Body of pancreas (tissue), 4 donors: ENCODE data around the gene CAMK2G. TPM values are rescaled to one million over a fixed set of nuclear protein-coding genes. Genes with fewer than 3 reads are reported as not detected.

Source experiments
- ATAC-seq: fragments of 150-250 bp; one replicate; pipeline ENCODE4 v1.9.1; 2016
- DNase-seq, 4 donors: peaks; one replicate each; pipeline ENCODE4 v3.0.0-alpha.2; 2019
- H3K27ac ChIP-seq, 4 donors: fragments of 200-600 bp; sonication (generic); 1 replicate in 3 of 4; 2 replicates in 1 of 4; pipeline versions ENCODE4 v1.5.1 to v1.6.1; 2016 to 2019; ENCODE audit warnings: mild to moderate bottlenecking in 1 of 4, mixed read lengths in 1 of 4, moderate library complexity in 1 of 4
- H3K27me3 ChIP-seq, 2 donors: fragments of 200-600 bp; sonication (generic); one replicate each; pipeline ENCODE4 v1.6.0; 2016; ENCODE audit warnings: mild to moderate bottlenecking in 1 of 2
- H3K36me3 ChIP-seq, 2 donors: fragments of 200-600 bp; sonication (generic); replicated peaks in 1 of 2; 2 replicates each; pipeline ENCODE4 v1.5.1; 2016; ENCODE audit warnings: low read depth in 2 of 2; ENCODE audit not compliant: insufficient read depth in 1 of 2
- H3K4me1 ChIP-seq: fragments of 200-600 bp; sonication (generic); one replicate; pipeline ENCODE4 v1.6.0; 2016
- H3K4me3 ChIP-seq, 2 donors: fragments of 200-600 bp; sonication (generic); 1 replicate in 1 of 2; 2 replicates in 1 of 2; pipeline ENCODE4 v1.5.1; 2016 to 2019
- H3K9me3 ChIP-seq, 3 donors: fragments of 200-600 bp; sonication (generic); 1 replicate in 2 of 3; 2 replicates in 1 of 3; pipeline ENCODE4 v1.5.1; 2016
- POLR2A ChIP-seq, 3 donors: fragments of 450-650 bp; IDR thresholded peaks; one replicate each; pipeline ENCODE4 v1.6.1; 2016; ENCODE audit warnings: antibody characterized with exemption in 3 of 3, mild to moderate bottlenecking in 2 of 3
- WGBS, 2 donors: methylation state at CpG; one replicate each; pipeline ENCODE4 v1.1.5; 2017; 5-methylcytosine and 5-hydroxymethylcytosine counted together
- intact Hi-C: fragments of 100-400 bp; cut with DNase I; formaldehyde crosslinking; loops from one replicate; pipeline ENCODE4 v1.15.1; 2023
- total RNA-seq, 2 donors: library from RNA; depleted of rRNA; stranded (reverse); fragments of >200 nt; gene quantifications; one replicate each; pipeline ENCODE4 v1.1.0, GENCODE V29; 2016
- TF ChIP-seq, protein P1 (sequence below), 7 experiments: fragments of 450-650 bp in 4 of 7; fragments of 200-600 bp in 3 of 7; sonication (generic) in 3 of 7; IDR thresholded peaks; one replicate each; pipeline ENCODE4 v1.5.1; 2016 to 2019; ENCODE audit warnings: antibody characterized with exemption in 7 of 7

Gene CAMK2G
- total RNA-seq, 2 donors from 2014 or later: 14.8 to 17.4 TPM

DNA sequence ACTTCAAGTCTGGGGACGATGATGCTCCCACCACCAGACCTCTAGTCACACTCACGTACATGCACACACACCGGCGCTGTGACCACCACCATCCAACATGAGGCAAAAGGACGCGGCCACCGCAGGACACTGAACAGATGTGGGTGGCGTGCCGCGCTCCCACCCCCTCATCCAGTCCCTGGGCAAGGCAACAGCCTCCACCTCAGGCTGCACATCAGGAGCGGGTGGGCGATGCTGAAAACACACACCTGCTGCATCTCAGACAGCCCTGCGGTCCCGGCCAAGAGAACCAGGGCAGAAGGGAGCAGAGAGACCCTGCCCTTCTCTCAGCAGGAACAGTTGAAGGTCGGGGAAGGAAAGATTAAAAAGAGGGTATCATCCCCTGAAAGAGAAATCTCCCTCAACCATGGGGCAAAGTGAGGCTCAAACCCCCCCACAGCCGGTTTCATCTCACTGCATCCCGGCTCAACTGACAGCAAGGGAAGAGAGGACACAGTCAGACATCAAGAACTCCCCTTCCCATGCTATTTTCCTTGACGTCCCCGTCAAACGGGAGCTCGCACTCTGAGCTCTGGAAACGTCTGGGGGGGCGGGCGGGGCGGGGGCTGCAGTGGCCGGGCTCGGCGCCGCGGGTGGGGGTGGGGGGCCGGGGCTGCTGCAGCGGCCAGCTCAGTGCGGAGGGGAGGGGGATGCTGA lies 1.1 kb downstream of the CAMK2G start:
- ATAC-seq: no peak
- intact Hi-C loops: no loop called here
- DNase-seq: no peak
- no peaks in the 10 kb centered on the region for H3K9me3 ChIP-seq
- H3K4me3 ChIP-seq: peak overlapping the region in 1 of 2 donors; percentile 57
- peaks cover 30% of the 10 kb centered on the region for H3K4me1 ChIP-seq
- TF ChIP-seq POLR2A (IDR thresholded peaks at IDR 0.05): no peak
- TF ChIP-seq, protein P1, sequence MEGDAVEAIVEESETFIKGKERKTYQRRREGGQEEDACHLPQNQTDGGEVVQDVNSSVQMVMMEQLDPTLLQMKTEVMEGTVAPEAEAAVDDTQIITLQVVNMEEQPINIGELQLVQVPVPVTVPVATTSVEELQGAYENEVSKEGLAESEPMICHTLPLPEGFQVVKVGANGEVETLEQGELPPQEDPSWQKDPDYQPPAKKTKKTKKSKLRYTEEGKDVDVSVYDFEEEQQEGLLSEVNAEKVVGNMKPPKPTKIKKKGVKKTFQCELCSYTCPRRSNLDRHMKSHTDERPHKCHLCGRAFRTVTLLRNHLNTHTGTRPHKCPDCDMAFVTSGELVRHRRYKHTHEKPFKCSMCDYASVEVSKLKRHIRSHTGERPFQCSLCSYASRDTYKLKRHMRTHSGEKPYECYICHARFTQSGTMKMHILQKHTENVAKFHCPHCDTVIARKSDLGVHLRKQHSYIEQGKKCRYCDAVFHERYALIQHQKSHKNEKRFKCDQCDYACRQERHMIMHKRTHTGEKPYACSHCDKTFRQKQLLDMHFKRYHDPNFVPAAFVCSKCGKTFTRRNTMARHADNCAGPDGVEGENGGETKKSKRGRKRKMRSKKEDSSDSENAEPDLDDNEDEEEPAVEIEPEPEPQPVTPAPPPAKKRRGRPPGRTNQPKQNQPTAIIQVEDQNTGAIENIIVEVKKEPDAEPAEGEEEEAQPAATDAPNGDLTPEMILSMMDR (IDR thresholded peaks at IDR 0.05): no peak
- peak overlapping the region in 1 of 4 donors; percentile 59 for H3K27ac ChIP-seq
- no peaks in the 10 kb centered on the region for H3K36me3 ChIP-seq
- no peaks in the 10 kb centered on the region for H3K27me3 ChIP-seq
- WGBS, 2 donors: 41 to 78% methylated on average over 14 to 28 of the region's 33 CpGs

DNA sequence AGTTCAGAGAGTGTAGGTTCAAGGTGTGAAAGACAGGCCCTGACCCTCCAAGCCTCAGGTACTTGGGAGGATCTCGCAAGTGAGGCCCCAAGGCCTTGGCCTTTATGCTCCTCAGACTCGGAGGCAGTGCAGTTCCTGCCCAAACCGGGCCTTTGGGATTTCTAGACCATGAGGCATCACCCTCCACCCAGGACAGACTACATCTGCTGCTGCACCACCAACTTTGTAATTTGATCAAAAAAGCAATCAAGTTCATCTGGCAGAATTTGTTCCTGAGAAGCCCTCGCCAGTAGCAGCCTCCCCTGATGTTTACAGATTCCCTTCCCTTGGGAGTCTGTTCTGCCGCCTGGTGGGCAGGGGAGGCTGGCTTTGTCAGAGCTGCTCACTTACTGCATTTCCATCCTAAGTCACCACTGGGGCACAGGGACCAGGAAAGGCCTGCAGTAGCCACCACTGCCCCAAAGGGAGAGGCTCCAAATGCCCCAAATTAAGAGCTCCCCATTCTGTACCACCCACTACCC lies 2.1 kb downstream of the CAMK2G start:
- intact Hi-C loops: no loop called here
- H3K4me1 ChIP-seq: peaks cover 30% of the 10 kb centered on the region
- ATAC-seq (no peak), DNase-seq (no peak)
- no peaks in the 10 kb centered on the region for H3K36me3 ChIP-seq
- peak overlapping the region in 2 of 4 donors; percentile 17 to 26 for H3K27ac ChIP-seq
- no peaks in the 10 kb centered on the region for H3K27me3 ChIP-seq
- H3K9me3 ChIP-seq: no peaks in the 10 kb centered on the region
- no peak for TF ChIP-seq POLR2A (IDR thresholded peaks at IDR 0.05)
- TF ChIP-seq, protein P1 (IDR thresholded peaks at IDR 0.05): peak in 2 of 7 experiments; percentile 9 to 12
- WGBS, 2 donors: 54 to 61% methylated on average over 5 of the region's 5 CpGs
- no peak overlapping the region for H3K4me3 ChIP-seq

DNA sequence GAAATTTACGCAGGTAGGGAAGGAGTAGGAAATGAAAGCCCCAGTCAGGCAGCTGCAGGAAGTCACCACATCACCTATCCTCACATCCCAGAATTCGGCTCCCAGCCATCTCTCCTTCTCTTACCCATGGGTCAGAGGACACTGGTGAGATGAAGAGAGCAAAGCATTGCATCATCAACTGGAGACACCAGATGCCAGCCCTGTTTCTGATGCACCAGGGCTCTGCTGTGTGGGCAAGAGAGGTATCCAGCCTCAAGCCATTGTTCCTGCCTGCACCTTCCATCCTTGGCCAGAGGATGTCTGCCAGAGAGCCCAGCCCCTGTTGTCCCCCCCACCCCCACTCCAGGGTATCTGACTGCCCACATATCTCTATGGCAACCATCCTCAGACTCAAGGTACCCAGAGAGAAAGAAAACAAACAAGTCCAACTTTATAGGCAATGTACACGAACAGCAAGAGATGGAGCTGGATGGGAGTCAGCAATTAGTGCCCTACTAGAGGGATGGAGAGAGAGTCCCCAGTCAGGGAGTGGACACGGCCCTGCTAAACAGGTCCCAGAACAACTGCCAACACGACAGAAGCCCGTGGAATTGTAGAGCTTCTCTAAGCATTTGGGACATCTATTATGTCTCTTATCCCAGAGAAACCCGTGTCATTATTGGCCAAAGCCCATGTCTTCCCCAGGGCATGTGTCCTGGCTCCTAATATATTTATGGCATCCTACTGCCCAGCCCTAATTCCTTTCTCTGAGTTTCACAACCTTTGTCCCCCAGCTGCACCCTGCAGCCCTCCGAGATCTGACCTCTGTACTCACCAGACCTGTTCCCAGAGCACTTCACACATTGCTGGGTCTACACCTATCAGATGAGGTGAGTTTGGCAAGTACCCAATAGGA lies 2.8 kb downstream of the CAMK2G start:
- ATAC-seq (no peak), DNase-seq (peak in 1 of 4 donors; percentile 28)
- TF ChIP-seq, protein P1 (IDR thresholded peaks at IDR 0.05): no peak
- TF ChIP-seq POLR2A (IDR thresholded peaks at IDR 0.05): no peak
- Histone ChIP-seq H3K9me3 (no peaks in the 10 kb centered on the region), H3K27me3 (no peaks in the 10 kb centered on the region), H3K36me3 (no peaks in the 10 kb centered on the region), H3K4me3 (no peak overlapping the region), H3K27ac (peak overlapping the region in 2 of 4 donors; percentile 17 to 26), H3K4me1 (peaks cover 30% of the 10 kb centered on the region)
- WGBS, 2 donors: 64 to 67% methylated on average over 6 to 8 of the region's 8 CpGs
- intact Hi-C loops: no loop called here

DNA sequence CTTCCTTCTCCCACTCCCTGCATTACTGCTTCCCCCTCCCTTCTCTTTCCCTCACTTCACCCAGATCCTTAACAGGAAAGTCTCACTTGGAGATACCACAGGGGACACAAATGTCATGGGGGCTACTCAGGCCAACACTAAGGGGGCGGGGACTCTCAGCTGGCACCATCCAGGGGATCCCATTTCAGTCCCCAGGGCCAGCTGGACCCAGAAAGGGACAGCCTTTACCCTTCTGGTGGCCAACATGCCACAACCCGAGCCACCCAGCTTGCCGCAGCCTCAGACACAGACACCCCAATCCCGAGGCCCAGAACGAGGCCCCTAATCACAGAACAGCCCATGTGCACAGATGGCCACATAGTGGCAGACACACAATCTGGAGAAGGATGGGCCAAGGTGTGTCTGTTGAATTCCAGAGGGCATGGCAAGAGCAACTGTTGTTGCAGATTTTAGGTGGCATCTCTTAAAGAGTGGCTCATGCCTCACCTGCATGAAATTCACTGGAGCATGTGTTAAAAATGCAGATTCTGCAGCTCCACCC lies 5.6 kb downstream of the CAMK2G start:
- H3K27ac ChIP-seq: no peak overlapping the region

More for the DNA sequence above, 5.6 kb downstream of the CAMK2G start:
- intact Hi-C loops: no loop called here
- H3K4me1 ChIP-seq: peaks cover 21% of the 10 kb centered on the region
- no peaks in the 10 kb centered on the region for H3K27me3 ChIP-seq
- 91 to 100% methylated on average over 1 to 5 of the region's 5 CpGs for WGBS, 2 donors
- no peak overlapping the region for H3K4me3 ChIP-seq
- H3K9me3 ChIP-seq: no peaks in the 10 kb centered on the region
- no peaks in the 10 kb centered on the region for H3K36me3 ChIP-seq
- no peak for ATAC-seq
- no peak for TF ChIP-seq POLR2A (IDR thresholded peaks at IDR 0.05)
- TF ChIP-seq, protein P1 (IDR thresholded peaks at IDR 0.05): no peak
- no peak for DNase-seq
